ENCODE data around the gene ARHGAP15.

ARHGAP15 gene

DNA sequence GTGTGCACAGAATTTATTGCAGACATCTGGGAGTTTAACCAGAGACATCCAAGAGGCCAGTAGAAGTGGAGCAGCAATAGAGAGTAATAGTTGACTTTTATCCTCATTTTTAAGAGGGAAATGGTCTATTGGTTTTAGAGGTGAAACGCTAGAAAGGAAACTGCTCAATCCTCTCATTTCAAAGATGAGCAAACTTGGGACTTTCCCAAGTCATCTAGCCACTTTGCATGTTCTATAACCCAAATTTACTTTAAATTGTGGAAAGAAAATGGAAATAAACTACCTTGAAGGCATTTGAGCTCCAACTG is 601.7 kb downstream of the ARHGAP15 start:
- no peak for TF ChIP-seq CTCF (IDR thresholded peaks at IDR 0.05; ENCODE audit: borderline replicate concordance, insufficient read depth, low read depth, low read length)
- no peak overlapping the region for H3K4me3 ChIP-seq (ENCODE audit: low read depth, low read length)

GRCh38 chr2:143732076-143732475 is 602.9 kb downstream of the ARHGAP15 start:
- TF ChIP-seq CTCF (IDR thresholded peaks at IDR 0.05; ENCODE audit: borderline replicate concordance, insufficient read depth, low read depth, low read length) = no peak
- H3K4me3 ChIP-seq (ENCODE audit: low read depth, low read length) = no peak overlapping the region

DNA sequence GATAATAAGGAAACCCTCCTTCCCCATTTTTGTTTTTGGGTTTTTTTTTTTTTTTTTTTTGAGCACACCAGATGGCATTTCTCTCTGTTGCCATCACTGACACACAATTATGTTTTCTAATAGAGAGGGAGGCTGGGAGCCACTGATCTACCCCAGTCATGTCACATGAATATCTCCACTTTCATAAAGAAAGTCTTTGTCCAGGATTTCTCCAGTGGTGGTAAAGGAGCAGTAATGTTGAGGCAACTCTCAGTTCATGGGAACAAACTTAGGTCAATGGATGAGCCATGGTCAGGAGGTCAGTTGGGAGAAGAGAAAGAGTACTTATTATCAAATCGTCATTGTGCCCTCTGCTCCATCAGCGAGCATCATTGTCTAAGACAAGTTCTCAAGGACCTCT is 603.7 kb downstream of the ARHGAP15 start:
- TF ChIP-seq CTCF (IDR thresholded peaks at IDR 0.05; ENCODE audit: borderline replicate concordance, insufficient read depth, low read depth, low read length) = no peak
- H3K4me3 ChIP-seq (ENCODE audit: low read depth, low read length) = no peak overlapping the region

GRCh38 chr2:143734507-143734906 is 605.3 kb downstream of the ARHGAP15 start:
- H3K4me3 ChIP-seq (ENCODE audit: low read depth, low read length) = no peak overlapping the region

GRCh38 chr2:143736904-143737303 is 607.7 kb downstream of the ARHGAP15 start:
- H3K4me3 ChIP-seq (ENCODE audit: low read depth, low read length) = no peak overlapping the region
- no peak for TF ChIP-seq CTCF (IDR thresholded peaks at IDR 0.05; ENCODE audit: borderline replicate concordance, insufficient read depth, low read depth, low read length)

More at GRCh38 chr2:143734507-143734906, 605.3 kb downstream of the ARHGAP15 start:
- TF ChIP-seq CTCF (IDR thresholded peaks at IDR 0.05; ENCODE audit: borderline replicate concordance, insufficient read depth, low read depth, low read length) = no peak

GRCh38 chr2:143740431-143740830 is 611.2 kb downstream of the ARHGAP15 start:
- no peak for TF ChIP-seq CTCF (IDR thresholded peaks at IDR 0.05; ENCODE audit: borderline replicate concordance, insufficient read depth, low read depth, low read length)
- no peak overlapping the region for H3K4me3 ChIP-seq (ENCODE audit: low read depth, low read length)

DNA sequence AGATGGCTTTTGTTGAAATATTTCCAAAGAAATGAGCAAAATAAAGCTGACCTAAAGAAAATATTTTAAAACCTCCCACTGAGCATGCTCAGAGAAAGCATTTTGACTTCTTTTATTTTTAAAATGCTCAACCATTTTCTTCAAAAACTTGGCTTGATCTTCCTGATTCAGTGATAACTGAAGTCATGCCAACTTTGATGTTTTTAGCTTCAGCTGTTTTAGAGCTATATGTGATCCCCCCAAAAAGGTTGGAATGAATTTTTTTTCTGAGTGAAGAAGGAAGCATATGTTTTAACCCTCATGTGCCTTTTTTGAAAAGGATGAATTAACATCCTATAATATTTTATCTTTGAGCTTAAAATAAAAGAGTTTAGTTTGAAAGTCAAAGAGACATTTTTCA is 612.0 kb downstream of the ARHGAP15 start:
- no peak for TF ChIP-seq CTCF (IDR thresholded peaks at IDR 0.05; ENCODE audit: borderline replicate concordance, insufficient read depth, low read depth, low read length)
- no peak overlapping the region for H3K4me3 ChIP-seq (ENCODE audit: low read depth, low read length)

All from GM12875 (cell line).